ENCODE measurements around the gene PABPN1L.

GRCh38 chr16:88824256-88825077, 42.0 kb downstream of the PABPN1L start:
- no peak for TF ChIP-seq CTCF (IDR thresholded peaks at IDR 0.05)
- TF ChIP-seq EZH2 (IDR thresholded peaks at IDR 0.05; ENCODE audit: borderline replicate concordance, insufficient read depth, low read depth, low read length, poor library complexity, severe bottlenecking), result no peak
